Mammary microvascular endothelial cell (primary cell): Measurements from ENCODE around the gene SMIM35. TPM values are rescaled to one million over a fixed set of nuclear protein-coding genes. Genes with fewer than 3 reads are reported as not detected.

ENCODE experiments used
- total RNA-seq: library from RNA; depleted of rRNA; stranded (reverse); fragments of >200 nt; gene quantifications from 2 replicates; pipeline ENCODE4 v1.2.3, GENCODE V29; 2015

SMIM35 gene
- total RNA-seq, result not detected in 2 replicates

GRCh38 chr11:118086913-118087768, at the start of gene SMIM35:
SMIM35 (minus strand) TSS chr11:118086963; CDS start chr11:118086757, 206 bp downstream.

GRCh38 chr11:118076754-118077281, 9.9 kb downstream of the SMIM35 start, which contains the start of gene TMPRSS4:
TMPRSS4 (plus strand) TSS chr11:118077078; CDS start chr11:118077303, 225 bp downstream.

GRCh38 chr11:117985953-117986887, 100.5 kb downstream of the SMIM35 start, which contains the start of gene IL10RA:
IL10RA (plus strand) TSS chr11:117986394; CDS start chr11:117986468, 74 bp downstream.

Other genes with a start within 250 kb of the SMIM35 start
- 0.30 TPM in 1 of 2 replicates, not detected in the other for gene FXYD6, start 210.3 kb downstream of the SMIM35 start, total RNA-seq
- not detected in 2 replicates for gene TMPRSS13, start 157.6 kb downstream of the SMIM35 start, total RNA-seq
- gene IL10RA, start 100.6 kb downstream of the SMIM35 start, total RNA-seq, result 0.54 TPM in 1 of 2 replicates, not detected in the other
- not detected in 2 replicates for gene TMPRSS4, start 9.9 kb downstream of the SMIM35 start, total RNA-seq
- gene SCN4B, start 65.9 kb upstream of the SMIM35 start, total RNA-seq, result not detected in 2 replicates
- gene SCN2B, start 89.7 kb upstream of the SMIM35 start, total RNA-seq, result not detected in 2 replicates
- not detected in 2 replicates for gene JAML, start 138.0 kb upstream of the SMIM35 start, total RNA-seq
- gene MPZL3, start 165.4 kb upstream of the SMIM35 start, total RNA-seq, result 7.3 and 8.4 TPM in 2 replicates
- 129 and 135 TPM in 2 replicates for gene MPZL2, start 177.3 kb upstream of the SMIM35 start, total RNA-seq
- not detected in 2 replicates for gene CD3E, start 217.8 kb upstream of the SMIM35 start, total RNA-seq